ENCODE results near the gene UTP4. TPM values are rescaled to one million over a fixed set of nuclear protein-coding genes. Genes with fewer than 3 reads are reported as not detected.

Gene UTP4
- total RNA-seq, 2 experiments from 2014 or later: 21.1 to 67.3 TPM

DNA sequence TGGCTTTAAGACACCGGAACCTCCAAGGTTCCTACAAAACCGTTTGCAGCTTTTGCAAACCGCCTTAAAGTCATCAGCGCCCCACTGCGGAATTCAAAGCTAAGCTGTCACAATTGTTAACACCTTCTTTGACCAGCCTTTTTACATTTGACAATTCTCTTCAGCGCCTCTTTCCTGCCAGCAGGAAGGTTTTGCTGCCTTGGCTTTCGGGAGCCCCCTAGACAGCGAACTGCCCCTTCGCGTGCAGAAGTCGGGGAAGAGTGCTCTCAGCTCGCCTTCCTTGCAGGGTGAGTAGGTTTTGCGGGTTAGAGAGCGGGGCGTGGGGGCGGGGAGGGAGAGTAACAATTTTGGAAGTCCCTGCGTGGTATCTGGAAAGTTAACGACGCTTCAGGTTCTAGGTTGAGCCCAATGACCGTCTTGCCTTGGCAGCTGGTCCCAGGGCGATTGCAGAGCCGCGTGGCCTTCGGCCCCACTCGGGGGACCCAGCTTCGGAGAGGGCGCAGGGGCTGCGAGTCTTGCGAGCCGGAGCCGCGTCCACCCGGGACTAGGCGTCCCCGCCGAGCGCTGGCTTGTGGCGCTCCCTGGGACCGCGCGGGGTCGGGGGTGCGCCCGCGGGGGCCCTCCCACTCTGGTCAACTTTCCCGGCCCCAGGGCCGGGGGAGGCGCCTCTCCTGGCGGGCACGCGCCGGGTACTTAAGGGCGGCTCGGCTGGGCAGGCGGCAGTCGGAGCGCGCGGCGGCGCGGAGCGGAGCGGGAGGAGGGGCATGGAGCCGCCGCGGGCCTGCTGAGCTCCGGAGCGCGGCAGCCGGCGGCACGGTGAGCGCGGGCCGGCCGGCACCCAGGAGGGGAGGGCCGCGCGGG, 26.7 kb upstream of the UTP4 start, which contains the start of gene HAS3:
Gene HAS3 (plus strand): TSS at position 153 of the 861 bp plus-strand sequence. CDS start 3,743 bp downstream, outside the sequence.
- Histone ChIP-seq H3K9me3 (ENCODE audit: low read length) (no peaks in the 10 kb centered on the region), H2AFZ (ENCODE audit: low read length) (no peak within 1 kb of the TSS), H3K36me3 (ENCODE audit: insufficient read depth, low read length) (no peaks in the 10 kb centered on the region), H3K4me1 (ENCODE audit: insufficient read depth, low read length, poor library complexity, severe bottlenecking) (no peaks in the 10 kb centered on the region), H3K27ac (ENCODE audit: low read depth, low read length, poor library complexity, severe bottlenecking) (no peak within 1 kb of the TSS), H4K20me1 (ENCODE audit: insufficient read depth, low read length) (no peaks in the 10 kb centered on the region), H3K4me3 (ENCODE audit: low read depth, low read length, poor library complexity, severe bottlenecking) (no peak within 1 kb of the TSS), H3K4me2 (ENCODE audit: low read length) (no peak within 1 kb of the TSS; the same call in 1 of the 2 replicates), H3K79me2 (ENCODE audit: insufficient read depth, low read depth, low read length) (no peaks in the 10 kb centered on the region), H3K9me2 (ENCODE audit: insufficient read depth, low read length) (no peaks in the 10 kb centered on the region)
- ChIA-PET POLR2A (no interaction called here), CTCF (ENCODE audit: unreplicated experiment) (no interaction called here)
- no TSS peak for BruUV-seq (replicated peaks)
- intact Hi-C loops (cut with micrococcal nuclease; ENCODE audit: unreplicated experiment): no loop called here
- peak; percentile 12 for DNase-seq (ENCODE audit: low spot score)
- TF ChIP-seq CTCF (conservative IDR thresholded peaks at IDR 0.05; ENCODE audit: low read length) (no peak; the same call in 1 of the 2 replicates), EZH2phosphoT487 (IDR thresholded peaks at IDR 0.05; ENCODE audit: borderline replicate concordance, low read depth, low read length) (no peak)

GRCh38 chr16:69106491-69107315, 25.7 kb upstream of the UTP4 start:
- intact Hi-C loops (cut with micrococcal nuclease; ENCODE audit: unreplicated experiment): no loop called here
- POLR2A ChIA-PET: no interaction called here
- BruUV-seq (replicated peaks): no TSS peak

More at GRCh38 chr16:69106491-69107315, 25.7 kb upstream of the UTP4 start:
- no peaks in the 10 kb centered on the region for H3K4me1 ChIP-seq (ENCODE audit: insufficient read depth, low read length, poor library complexity, severe bottlenecking)
- no peaks in the 10 kb centered on the region for H3K79me2 ChIP-seq (ENCODE audit: insufficient read depth, low read depth, low read length)
- H3K36me3 ChIP-seq (ENCODE audit: insufficient read depth, low read length): no peaks in the 10 kb centered on the region
- CTCF ChIA-PET (ENCODE audit: unreplicated experiment): no interaction called here
- H3K4me3 ChIP-seq (ENCODE audit: low read depth, low read length, poor library complexity, severe bottlenecking): no peak overlapping the region
- H3K27ac ChIP-seq (ENCODE audit: low read depth, low read length, poor library complexity, severe bottlenecking): no peak overlapping the region
- no peaks in the 10 kb centered on the region for H4K20me1 ChIP-seq (ENCODE audit: insufficient read depth, low read length)
- no peaks in the 10 kb centered on the region for H3K9me3 ChIP-seq (ENCODE audit: low read length)
- DNase-seq (ENCODE audit: low spot score): no peak
- H2AFZ ChIP-seq (ENCODE audit: low read length): no peak overlapping the region
- TF ChIP-seq CTCF (conservative IDR thresholded peaks at IDR 0.05; ENCODE audit: low read length): no peak
- no peak for TF ChIP-seq EZH2phosphoT487 (IDR thresholded peaks at IDR 0.05; ENCODE audit: borderline replicate concordance, low read depth, low read length)
- no peaks in the 10 kb centered on the region for H3K9me2 ChIP-seq (ENCODE audit: insufficient read depth, low read length)
- no peak overlapping the region for H3K4me2 ChIP-seq (ENCODE audit: low read length)

Data from OCI-LY7 (cell line).